CD4-positive, CD25-positive, alpha-beta regulatory T cell (primary cell): Measurements from ENCODE around the gene NOTCH3. TPM values are rescaled to one million over a fixed set of nuclear protein-coding genes. Genes with fewer than 3 reads are reported as not detected.

ENCODE experiments used
- ATAC-seq, 2 donors: fragments of 150-1000 bp; cut with Tn5 transposase; one replicate each; pipeline ENCODE4 v1.10.0; 2021; ENCODE audit warnings: low read depth in 2 of 2, moderate number of reproducible peaks in 2 of 2, moderate library complexity in 1 of 2
- DNase-seq, 3 donors: peaks; one replicate each; pipeline versions ENCODE4 v3.0.0 to v3.0.0-alpha.2; 2012 to 2022; ENCODE audit warnings: mixed read lengths in 1 of 3
- H3K27ac ChIP-seq: one replicate; pipeline ENCODE4 v1.7.0; 2013; ENCODE audit warnings: mild to moderate bottlenecking, low read length; ENCODE audit not compliant: insufficient read depth, poor library complexity, severe bottlenecking
- H3K27me3 ChIP-seq: one replicate; pipeline ENCODE4 v1.7.0; 2013; ENCODE audit warnings: low read length; ENCODE audit not compliant: control insufficient read depth, insufficient read depth
- H3K36me3 ChIP-seq: one replicate; pipeline ENCODE4 v1.7.0; 2013; ENCODE audit warnings: mild to moderate bottlenecking, low read length, moderate library complexity; ENCODE audit not compliant: control insufficient read depth, insufficient read depth
- H3K4me1 ChIP-seq: 2 replicates; pipeline ENCODE4 v1.7.0; 2013; ENCODE audit warnings: mild to moderate bottlenecking, low read length; ENCODE audit not compliant: insufficient read depth, control insufficient read depth, poor library complexity, severe bottlenecking
- H3K4me3 ChIP-seq: one replicate; pipeline ENCODE4 v1.7.0; 2013; ENCODE audit warnings: low read depth, mild to moderate bottlenecking, low read length, moderate library complexity
- H3K9me3 ChIP-seq, 2 experiments: 1 replicate in 1 of 2; 2 replicates in 1 of 2; pipeline ENCODE4 v1.7.0; 2013; ENCODE audit warnings: low read length in 2 of 2, mild to moderate bottlenecking in 1 of 2, moderate library complexity in 1 of 2; ENCODE audit not compliant: control insufficient read depth in 2 of 2
- H3K27ac Mint-ChIP-seq, 3 donors: one replicate each; pipeline ENCODE4 v1.8.0; 2020 to 2022; ENCODE audit warnings: mild to moderate bottlenecking in 3 of 3, mixed read lengths in 3 of 3, moderate library complexity in 2 of 3
- H3K27me3 Mint-ChIP-seq: one replicate; pipeline ENCODE4 v1.8.0; 2022; ENCODE audit warnings: mild to moderate bottlenecking, mixed read lengths
- H3K36me3 Mint-ChIP-seq: one replicate; pipeline ENCODE4 v1.8.0; 2020; ENCODE audit warnings: mixed read lengths
- H3K4me1 Mint-ChIP-seq, 4 donors: one replicate each; pipeline ENCODE4 v1.8.0; 2020 to 2022; ENCODE audit warnings: mixed read lengths in 4 of 4, mild to moderate bottlenecking in 1 of 4
- H3K4me3 Mint-ChIP-seq, 4 donors: one replicate each; pipeline ENCODE4 v1.8.0; 2020 to 2022; ENCODE audit warnings: mild to moderate bottlenecking in 4 of 4, mixed read lengths in 4 of 4, moderate library complexity in 3 of 4
- H3K9me3 Mint-ChIP-seq, 7 donors: one replicate each; pipeline ENCODE4 v1.8.0; 2020 to 2022; ENCODE audit warnings: mixed read lengths in 7 of 7, mild to moderate bottlenecking in 3 of 7, moderate library complexity in 2 of 7
- polyA plus RNA-seq, 4 donors: library from polyadenylated mRNA; unstranded; fragments of 300-500 nt; fragmentation: Illumina TruSeq; gene quantifications; one replicate each; pipeline ENCODE4 v1.2.3, GENCODE V29; 2021
- total RNA-seq: library from RNA; stranded (reverse); gene quantifications from one replicate; pipeline ENCODE4 v1.2.3, GENCODE V29; 2022

NOTCH3 gene
- total and polyA plus RNA-seq, 5 donors from 2014 or later: not detected

DNA sequence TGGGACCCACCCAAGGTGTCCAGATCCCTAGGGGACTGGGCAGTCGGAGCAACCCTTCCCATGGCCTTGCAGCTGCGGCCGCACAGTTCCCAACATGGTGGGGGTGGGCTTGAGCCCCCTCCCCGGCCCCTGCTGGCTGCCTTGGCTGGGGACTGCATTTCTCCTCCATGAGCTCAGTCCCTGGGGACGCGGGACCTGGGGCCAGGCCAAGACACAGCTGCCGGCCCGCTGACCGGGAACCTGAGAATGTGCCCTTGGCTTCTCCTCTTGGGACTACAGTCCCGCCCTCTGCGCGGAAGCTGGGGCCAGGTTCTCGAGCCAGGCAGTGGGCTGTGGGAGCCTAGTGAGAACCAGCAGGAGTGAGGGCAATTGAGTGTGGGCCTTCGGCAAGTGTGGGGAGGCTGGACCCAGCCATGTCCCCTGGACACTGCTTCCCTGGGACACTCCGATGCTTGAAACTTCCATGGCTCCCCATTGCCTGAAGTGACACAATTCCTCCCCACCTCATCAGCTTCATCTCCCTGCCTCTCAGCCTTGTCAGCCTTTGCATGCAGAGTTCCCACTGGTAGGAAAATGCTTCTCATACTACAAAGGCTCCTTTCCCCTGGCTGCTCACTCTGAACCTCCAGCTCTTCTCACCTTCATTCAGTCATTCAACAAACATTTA, 13.1 kb upstream of the NOTCH3 start:
- no peak overlapping the region for H3K27ac ChIP-seq
- H3K27me3 Mint-ChIP-seq: peaks cover 8% of the 10 kb centered on the region
- H3K4me3 ChIP-seq: no peak overlapping the region
- no peaks in the 10 kb centered on the region for H3K9me3 Mint-ChIP-seq
- H3K27ac Mint-ChIP-seq: peak overlapping the region in 1 of 3 donors; percentile 86
- H3K9me3 ChIP-seq: no peaks in the 10 kb centered on the region
- H3K4me1 ChIP-seq: no peaks in the 10 kb centered on the region
- DNase-seq: no peak
- no peaks in the 10 kb centered on the region for H3K27me3 ChIP-seq
- no peak for ATAC-seq
- H3K36me3 Mint-ChIP-seq: no peaks in the 10 kb centered on the region
- no peaks in the 10 kb centered on the region for H3K4me1 Mint-ChIP-seq
- H3K36me3 ChIP-seq: no peaks in the 10 kb centered on the region
- H3K4me3 Mint-ChIP-seq: no peak overlapping the region

DNA sequence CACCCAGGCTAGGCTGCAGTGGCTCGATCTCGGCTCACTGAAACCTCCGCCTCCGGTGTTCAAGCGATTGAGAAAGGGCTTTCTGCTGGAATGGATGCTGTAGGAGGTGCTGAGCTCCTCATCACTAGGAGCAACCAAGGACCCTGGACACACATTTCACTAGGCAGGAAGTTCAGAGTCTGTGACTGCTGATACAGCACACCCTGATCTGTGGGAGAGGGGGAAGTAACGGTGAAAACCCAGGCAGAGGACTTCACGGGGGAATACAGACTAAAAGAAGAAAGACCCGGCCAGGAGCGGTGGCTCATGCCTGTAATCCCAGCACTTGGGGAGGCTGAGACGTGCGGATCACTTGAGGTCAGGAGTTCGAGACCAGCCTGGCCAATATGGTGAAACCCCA, 11.9 kb upstream of the NOTCH3 start:
- ATAC-seq (no peak), DNase-seq (no peak)
- Mint-ChIP-seq H3K4me1 (no peaks in the 10 kb centered on the region), H3K36me3 (no peaks in the 10 kb centered on the region), H3K4me3 (no peak overlapping the region), H3K27ac (no peak overlapping the region), H3K9me3 (no peaks in the 10 kb centered on the region), H3K27me3 (peaks cover 8% of the 10 kb centered on the region)
- H3K27ac ChIP-seq: no peak overlapping the region
- H3K9me3 ChIP-seq: no peaks in the 10 kb centered on the region
- no peaks in the 10 kb centered on the region for H3K4me1 ChIP-seq
- H3K36me3 ChIP-seq: no peaks in the 10 kb centered on the region
- H3K27me3 ChIP-seq: no peaks in the 10 kb centered on the region
- no peak overlapping the region for H3K4me3 ChIP-seq

DNA sequence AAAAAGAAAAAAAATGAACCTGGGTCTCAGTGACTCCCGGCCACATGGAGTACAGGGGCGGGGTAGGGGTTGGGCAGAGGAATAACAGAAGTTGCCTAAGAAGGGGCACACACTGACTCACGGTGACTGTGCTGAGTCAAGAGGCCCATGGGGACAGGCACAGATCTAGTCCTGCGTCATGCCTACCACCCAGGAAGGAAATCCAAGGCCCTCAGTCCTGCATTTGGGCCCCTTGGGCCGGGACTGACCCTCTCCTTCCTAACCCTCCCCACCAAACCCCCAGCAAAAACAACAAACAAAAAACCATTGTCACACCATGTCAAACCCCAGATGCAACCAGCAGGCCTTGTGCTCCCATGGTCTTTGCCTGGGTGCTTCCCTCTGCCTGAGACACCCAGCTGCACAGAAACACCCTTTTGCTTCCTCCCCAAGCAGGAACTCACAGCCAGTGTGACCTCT, 9.6 kb upstream of the NOTCH3 start:
- H3K4me1 Mint-ChIP-seq: no peaks in the 10 kb centered on the region
- no peaks in the 10 kb centered on the region for H3K9me3 ChIP-seq
- H3K27ac Mint-ChIP-seq: no peak overlapping the region
- no peaks in the 10 kb centered on the region for H3K36me3 ChIP-seq
- DNase-seq: no peak
- no peaks in the 10 kb centered on the region for H3K27me3 ChIP-seq
- peaks cover 0 to 3% (median 0%) of the 10 kb centered on the region in 7 donors for H3K9me3 Mint-ChIP-seq
- no peak overlapping the region for H3K4me3 ChIP-seq
- H3K4me3 Mint-ChIP-seq: no peak overlapping the region
- no peak overlapping the region for H3K27ac ChIP-seq
- no peaks in the 10 kb centered on the region for H3K36me3 Mint-ChIP-seq
- peak; percentile 28 to 31 for ATAC-seq
- H3K27me3 Mint-ChIP-seq: peaks cover 13% of the 10 kb centered on the region
- H3K4me1 ChIP-seq: no peaks in the 10 kb centered on the region

DNA sequence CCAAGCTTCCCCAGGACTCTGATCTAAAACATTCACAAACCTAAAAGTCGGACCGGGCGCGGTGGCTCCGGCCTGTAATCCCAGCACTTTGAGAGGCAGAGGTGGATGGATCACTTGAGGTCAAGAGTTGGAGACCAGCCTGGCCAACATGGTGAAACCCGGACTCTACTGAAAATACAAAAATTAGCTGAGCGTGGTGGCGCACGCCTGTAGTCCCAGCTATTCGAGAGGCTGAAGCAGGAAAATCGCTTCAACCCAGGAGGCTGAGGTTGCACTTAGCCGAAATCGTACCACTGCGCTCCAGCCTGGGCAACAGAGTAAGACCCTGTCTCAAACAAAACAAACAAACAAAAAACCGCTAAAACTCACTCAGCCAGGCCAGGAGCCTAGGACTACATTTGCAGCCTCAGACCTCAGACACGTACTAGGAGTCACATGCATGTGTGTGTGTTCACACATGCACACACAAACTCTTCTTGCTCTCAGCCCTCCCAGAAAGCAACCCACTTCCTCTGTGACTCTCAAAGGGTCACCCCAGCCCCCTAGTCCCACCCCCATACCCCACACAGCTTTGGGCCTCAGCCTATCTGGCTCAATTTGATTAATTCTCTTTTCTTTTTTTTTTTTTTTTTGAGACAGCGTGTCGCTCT, 704 bp upstream of the NOTCH3 start:
- Mint-ChIP-seq H3K4me3 (peak overlapping the region in 2 of 4 donors; percentile 62 to 75), H3K27ac (peak overlapping the region in 1 of 3 donors; percentile 87)

DNA sequence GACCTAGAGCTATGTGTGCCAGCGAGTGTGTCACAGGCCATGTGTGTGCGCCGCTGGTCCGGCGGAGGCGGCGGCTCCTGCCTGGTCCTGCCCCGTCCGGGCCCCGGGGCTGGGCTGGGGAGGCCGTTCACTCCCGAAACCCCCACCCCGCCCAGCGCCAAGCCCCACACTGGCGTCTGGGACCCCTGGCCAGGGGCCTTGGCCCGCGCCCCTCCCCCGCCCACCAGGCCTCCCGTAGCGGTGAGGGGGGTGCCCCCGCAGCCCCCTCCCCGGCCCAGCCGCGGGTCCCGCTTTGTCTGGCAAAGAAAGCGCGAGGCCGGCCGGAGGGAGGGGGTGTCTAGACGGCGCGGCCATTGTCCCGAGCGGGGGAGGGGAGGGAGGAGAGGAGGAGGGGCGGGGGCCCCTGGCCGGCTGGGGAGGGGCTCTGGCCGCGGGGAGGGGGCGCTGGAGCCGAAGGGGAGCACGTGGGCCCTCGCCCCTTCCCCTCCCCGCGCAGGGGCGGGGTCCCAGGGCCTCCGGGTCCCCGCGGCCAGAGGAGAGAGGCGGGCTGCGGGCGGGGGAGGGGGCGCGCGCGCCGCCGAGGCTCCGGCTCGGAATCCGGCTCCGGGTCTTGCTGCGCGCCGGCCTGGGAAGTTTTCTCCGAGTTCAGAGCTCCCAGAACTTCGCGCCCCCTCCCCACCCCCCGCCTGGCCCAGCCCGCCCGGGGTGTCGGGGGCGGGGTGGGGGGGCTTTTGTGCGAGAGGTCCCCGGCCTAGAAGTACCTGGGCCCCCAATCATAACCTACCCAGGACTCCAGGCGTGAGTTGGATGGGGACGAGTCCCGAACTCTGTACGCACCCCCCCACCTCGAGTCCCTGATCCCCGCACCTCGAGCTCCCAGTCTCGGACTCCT, 888 bp downstream of the NOTCH3 start:
- Mint-ChIP-seq H3K4me3 (peak overlapping the region in 2 of 4 donors; percentile 58 to 62), H3K9me3 (peaks cover 0 to 9% (median 0%) of the 10 kb centered on the region in 7 donors), H3K27ac (no peak overlapping the region), H3K4me1 (peaks cover 0 to 27% (median 12%) of the 10 kb centered on the region in 4 donors), H3K36me3 (peaks cover 3% of the 10 kb centered on the region), H3K27me3 (peaks cover 57% of the 10 kb centered on the region)
- Histone ChIP-seq H3K9me3 (no peaks in the 10 kb centered on the region), H3K36me3 (no peaks in the 10 kb centered on the region), H3K4me3 (no peak overlapping the region), H3K27ac (no peak overlapping the region), H3K27me3 (peaks cover 21% of the 10 kb centered on the region), H3K4me1 (peaks cover 8% of the 10 kb centered on the region)
- DNase-seq (no peak), ATAC-seq (no peak)

More for the DNA sequence above, 704 bp upstream of the NOTCH3 start:
- Histone ChIP-seq H3K36me3 (no peaks in the 10 kb centered on the region), H3K9me3 (no peaks in the 10 kb centered on the region), H3K27me3 (peaks cover 20% of the 10 kb centered on the region), H3K4me1 (peaks cover 8% of the 10 kb centered on the region), H3K4me3 (no peak overlapping the region), H3K27ac (no peak overlapping the region)
- Mint-ChIP-seq H3K9me3 (peaks cover 0 to 9% (median 0%) of the 10 kb centered on the region in 7 donors), H3K27me3 (peaks cover 58% of the 10 kb centered on the region), H3K4me1 (peaks cover 0 to 22% (median 10%) of the 10 kb centered on the region in 4 donors), H3K36me3 (peaks cover 3% of the 10 kb centered on the region)
- DNase-seq (no peak), ATAC-seq (no peak)

DNA sequence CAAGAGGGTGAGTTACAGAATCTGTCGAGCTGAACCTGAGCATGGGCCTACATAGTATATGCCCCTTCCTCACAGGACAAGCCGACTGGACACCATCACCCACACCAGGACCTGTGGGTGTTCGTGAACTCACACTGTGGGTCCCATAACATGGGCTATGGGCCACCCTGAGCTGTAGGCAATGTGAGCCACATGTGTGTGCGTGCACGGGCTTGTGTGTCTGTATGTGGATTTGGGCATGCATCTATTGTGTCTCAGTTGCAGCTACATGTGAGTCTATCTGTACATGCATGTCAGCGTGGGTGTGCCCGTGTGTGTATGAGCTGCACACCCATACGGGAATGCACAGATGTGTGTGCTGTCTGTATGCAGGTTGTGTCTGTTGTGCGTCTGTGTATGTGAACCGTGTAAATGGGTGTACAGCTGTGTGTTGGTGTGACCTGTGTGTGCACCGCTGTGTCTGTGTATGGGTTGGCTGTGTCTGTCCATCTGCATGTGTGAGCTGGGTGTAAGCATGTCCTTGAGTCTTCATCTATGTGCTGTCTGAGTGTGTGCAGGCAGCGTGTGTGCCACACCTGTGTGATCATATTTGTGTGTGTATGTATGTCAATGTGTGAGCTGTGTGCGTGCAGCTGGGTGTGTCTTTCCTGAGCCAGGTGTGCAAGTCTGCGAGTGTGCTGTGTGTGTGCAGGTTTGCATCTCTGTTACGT, 1.7 kb downstream of the NOTCH3 start:
- Mint-ChIP-seq H3K4me1 (peaks cover 0 to 33% (median 15%) of the 10 kb centered on the region in 4 donors), H3K36me3 (peaks cover 3% of the 10 kb centered on the region), H3K9me3 (peaks cover 0 to 9% (median 0%) of the 10 kb centered on the region in 7 donors), H3K27ac (no peak overlapping the region), H3K27me3 (peaks cover 59% of the 10 kb centered on the region), H3K4me3 (peak overlapping the region in 3 of 4 donors; percentile 33 to 62 (median 58))
- Histone ChIP-seq H3K36me3 (no peaks in the 10 kb centered on the region), H3K9me3 (no peaks in the 10 kb centered on the region), H3K4me1 (peaks cover 8% of the 10 kb centered on the region), H3K4me3 (no peak overlapping the region), H3K27me3 (peaks cover 22% of the 10 kb centered on the region), H3K27ac (no peak overlapping the region)
- DNase-seq: no peak
- no peak for ATAC-seq

DNA sequence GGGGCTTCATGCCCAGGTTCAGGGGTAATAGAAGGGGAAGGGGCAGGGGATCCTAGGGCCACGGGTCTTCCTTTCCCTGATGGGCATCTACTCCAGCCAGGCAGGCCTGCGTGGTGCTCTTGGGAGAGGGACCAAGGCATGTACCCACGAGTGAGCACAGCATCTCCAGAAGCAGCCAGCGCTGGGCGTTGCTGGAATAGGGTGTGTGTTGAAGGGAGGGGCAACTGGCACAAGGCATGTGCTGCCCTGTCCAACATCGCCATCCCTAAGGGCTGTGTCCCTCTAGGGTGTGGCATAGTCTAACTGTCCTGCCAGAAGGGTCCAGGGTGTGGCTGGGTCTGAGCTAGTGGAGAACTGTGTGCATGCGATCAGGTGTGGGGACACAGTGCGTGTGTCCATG, 2.9 kb downstream of the NOTCH3 start:
- DNase-seq (no peak), ATAC-seq (no peak)
- Histone ChIP-seq H3K27ac (no peak overlapping the region), H3K9me3 (no peaks in the 10 kb centered on the region), H3K27me3 (peaks cover 22% of the 10 kb centered on the region), H3K36me3 (no peaks in the 10 kb centered on the region), H3K4me1 (peaks cover 8% of the 10 kb centered on the region), H3K4me3 (no peak overlapping the region)
- peaks cover 0 to 6% (median 0%) of the 10 kb centered on the region in 7 donors for H3K9me3 Mint-ChIP-seq
- H3K27ac Mint-ChIP-seq: no peak overlapping the region
- peaks cover 60% of the 10 kb centered on the region for H3K27me3 Mint-ChIP-seq
- peaks cover 0 to 35% (median 15%) of the 10 kb centered on the region in 4 donors for H3K4me1 Mint-ChIP-seq
- peaks cover 3% of the 10 kb centered on the region for H3K36me3 Mint-ChIP-seq
- peak overlapping the region in 1 of 4 donors; percentile 38 for H3K4me3 Mint-ChIP-seq
